GM19438 (cell line): ENCODE results near the gene POU6F2.
"Not testable (repeated sequence)": the region's sequence is repeated elsewhere in the genome, so short reads cannot be mapped to it uniquely, and the experiment has no call there.

Experiments
- ATAC-seq: cut with Tn5 transposase; IDR thresholded peaks from one replicate; pipeline ENCODE4 v1.9.1; 2021; ENCODE audit warnings: low read depth; ENCODE audit not compliant: unreplicated experiment

The POU6F2 gene

DNA sequence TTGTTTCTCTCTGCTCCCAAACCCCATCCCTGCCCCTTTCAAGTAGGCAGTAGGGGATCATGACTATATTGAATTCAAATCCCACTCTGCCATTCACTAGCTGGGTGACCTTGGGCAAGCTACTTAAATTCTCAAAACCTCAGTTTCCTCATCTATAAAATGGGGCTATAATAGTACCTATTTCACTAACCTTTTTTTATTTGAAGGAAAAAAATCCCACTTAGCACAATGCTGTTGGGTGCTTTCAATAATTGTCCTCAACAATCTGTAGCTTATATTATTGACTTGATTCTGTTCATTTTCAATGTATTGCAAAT is 398.1 kb downstream of the POU6F2 start:
- no peak for ATAC-seq

DNA sequence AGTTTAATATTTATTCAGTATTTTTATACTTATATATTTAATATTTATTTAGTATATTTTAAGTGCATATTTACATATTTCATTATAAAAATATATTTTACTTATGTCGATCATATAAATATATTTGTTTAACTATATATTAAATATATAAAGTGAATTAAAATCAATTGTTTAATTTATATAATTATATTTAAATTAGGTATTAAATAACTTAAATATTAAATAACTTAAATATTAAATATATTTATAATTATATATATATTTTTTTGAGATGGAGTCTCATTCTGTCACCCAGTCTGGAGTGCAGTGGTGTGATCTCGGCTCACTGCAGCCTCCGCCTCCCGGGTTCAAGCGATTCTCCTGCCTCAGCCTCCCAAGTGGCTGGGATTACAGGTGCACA is 399.2 kb downstream of the POU6F2 start:
- ATAC-seq, result not testable (repeated sequence)

DNA sequence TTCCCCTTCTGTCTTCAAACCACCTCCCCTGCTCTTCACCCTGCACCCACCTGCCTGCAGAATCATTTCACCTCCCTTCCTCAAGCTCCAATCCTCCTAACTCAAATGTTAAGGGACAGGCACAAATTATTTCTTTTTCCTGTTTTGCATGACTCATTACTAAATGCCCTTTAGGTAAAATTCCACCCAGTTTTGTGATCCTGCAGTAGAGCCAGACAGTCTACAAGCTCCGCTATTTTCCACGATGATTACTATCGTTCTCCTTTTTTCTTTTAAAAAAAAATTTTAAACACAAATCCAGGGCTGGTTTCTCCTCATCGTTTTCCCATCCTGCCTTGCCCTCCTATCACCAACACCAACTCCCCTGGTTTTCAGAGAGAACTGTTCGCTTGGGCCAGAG is 401.7 kb downstream of the POU6F2 start:
- ATAC-seq, result no peak

DNA sequence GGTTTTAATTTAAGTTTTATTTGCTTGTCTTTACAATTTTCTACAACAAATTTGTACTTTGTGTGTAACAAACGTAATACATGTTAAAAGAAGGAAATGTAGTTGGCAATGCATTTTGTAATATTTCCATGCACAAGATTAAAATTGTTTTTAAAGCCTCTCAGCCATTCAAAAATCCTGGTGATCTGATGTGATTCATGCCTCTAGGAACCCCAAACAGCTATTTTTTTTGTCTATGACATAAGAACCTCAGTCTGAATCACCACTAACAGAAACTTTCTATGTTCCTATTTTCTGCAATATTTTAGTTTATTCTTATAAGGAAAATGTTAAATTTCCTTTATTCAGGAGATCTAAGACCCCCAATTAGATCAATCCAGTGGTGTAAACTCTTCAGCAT is 405.4 kb downstream of the POU6F2 start:
- ATAC-seq, result no peak

DNA sequence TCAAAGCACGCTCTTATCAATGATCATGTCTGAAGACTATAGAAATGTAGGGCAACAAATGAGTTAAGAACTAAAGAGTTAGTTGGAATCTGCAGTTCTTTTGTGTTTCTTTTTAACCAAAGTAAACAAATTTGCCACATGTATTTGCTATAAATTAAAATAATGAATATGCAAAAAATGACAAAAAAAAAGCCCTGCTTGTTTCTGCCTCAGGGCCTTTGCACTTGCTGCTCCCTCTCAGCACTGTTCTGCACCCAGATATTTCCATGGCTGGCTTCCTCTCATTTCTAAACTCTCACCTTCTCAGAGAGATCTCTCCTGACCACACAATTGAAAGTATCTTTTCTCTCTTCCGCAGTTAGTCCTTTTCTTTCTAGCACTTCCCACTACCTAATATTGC is 406.7 kb downstream of the POU6F2 start:
- ATAC-seq, result no peak

DNA sequence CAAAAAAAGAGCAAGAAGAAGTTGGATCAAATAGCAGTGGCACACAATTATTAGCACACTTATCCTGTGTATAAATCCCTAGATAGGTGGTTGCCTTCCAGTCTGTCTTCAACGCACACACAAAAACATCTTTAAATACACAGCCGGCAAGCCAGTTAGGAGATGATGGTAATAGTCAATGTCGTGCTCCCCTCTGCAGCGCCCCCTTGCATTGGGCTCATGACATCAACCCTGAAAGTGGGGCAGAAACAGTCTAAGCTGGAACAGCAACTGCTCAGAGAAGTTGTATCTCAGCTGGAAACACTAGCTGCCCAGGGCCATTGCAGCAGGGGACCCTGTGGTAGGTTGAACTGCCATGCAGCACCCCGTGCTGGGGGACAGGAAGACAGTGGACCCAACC is 409.0 kb downstream of the POU6F2 start:
- no peak for ATAC-seq

DNA sequence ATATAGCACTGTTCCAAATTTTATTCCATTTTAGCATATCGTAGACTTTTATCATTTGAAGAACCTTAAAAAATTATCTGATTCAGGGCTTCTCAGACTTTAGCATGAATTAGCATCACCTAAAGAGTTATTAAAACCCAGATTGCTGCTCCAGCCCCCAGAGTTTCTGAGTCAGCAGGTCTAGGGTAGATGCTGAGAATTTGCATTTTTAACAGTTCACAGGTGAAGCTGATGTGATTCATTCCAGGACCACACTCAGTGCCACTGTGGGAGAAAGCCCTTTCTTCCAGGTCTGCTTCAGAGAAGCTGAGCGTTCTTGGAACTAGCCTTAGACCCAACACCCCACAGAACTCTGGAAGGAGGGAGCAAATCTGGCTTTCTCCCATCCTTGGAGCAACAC is 414.4 kb downstream of the POU6F2 start:
- no peak for ATAC-seq

DNA sequence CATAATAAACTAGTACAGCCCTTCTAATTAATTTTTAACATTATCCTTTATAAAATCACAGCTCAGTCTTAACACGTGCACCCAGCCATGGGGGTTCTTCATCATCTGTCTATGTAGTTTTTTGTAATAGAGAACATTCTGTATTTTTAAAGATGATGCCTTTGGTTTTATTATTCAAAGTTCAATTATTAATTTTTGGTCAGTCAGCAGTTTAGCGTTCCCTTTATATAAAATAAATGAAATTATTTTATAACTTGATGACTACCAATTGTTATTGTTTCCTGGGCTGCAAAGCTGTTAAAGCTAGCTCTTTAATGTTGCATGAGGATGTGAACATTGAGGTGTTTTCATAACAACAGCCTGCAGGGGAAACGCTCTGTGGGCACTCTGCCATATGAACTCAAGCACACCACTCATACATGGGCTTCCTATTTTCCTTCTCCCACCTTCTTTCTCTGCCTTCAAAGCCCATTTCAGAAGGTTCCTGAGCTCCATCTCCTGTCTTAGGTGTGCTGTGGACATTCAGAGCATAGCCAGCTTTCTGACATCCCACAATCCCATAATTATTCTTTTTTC is 416.5 kb downstream of the POU6F2 start:
- ATAC-seq, result no peak

DNA sequence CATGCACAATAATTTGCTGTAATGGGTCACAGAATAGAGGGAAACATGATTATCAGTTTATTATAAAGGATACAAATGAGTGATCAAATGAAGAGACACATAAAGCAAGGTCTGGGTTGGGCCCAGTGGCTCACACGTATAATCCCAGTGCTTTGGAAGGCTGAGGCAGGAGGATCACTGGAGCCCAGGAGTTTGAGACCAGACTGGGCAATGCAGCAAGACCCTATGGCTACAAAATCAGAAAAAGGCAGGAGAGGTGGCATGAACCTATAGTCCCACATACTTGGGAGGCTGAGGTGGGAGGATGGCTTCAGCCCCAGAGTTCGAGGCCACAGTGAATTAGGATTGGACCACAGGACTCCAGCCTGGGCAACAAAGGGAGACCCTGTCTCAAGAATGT is 421.7 kb downstream of the POU6F2 start:
- no peak for ATAC-seq

DNA sequence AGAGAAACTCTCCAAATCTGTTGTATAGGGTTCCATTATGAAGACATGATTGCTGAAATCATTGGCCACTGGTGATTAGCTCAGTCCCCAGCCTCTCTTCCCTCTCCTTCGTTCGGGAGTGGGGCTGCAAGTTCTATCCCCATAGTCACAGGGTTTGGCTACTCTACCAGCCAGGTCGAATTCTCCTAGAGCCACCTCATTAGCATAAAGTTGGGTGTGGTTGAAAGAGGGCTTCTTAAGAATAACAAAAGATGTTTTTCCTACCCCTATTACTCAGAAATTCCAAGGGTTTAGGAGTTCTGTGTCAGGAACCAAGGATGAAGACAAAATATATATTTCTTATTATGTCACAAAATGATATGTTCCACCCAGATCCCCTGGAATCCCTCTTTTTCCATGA is 422.3 kb downstream of the POU6F2 start:
- ATAC-seq, result no peak

DNA sequence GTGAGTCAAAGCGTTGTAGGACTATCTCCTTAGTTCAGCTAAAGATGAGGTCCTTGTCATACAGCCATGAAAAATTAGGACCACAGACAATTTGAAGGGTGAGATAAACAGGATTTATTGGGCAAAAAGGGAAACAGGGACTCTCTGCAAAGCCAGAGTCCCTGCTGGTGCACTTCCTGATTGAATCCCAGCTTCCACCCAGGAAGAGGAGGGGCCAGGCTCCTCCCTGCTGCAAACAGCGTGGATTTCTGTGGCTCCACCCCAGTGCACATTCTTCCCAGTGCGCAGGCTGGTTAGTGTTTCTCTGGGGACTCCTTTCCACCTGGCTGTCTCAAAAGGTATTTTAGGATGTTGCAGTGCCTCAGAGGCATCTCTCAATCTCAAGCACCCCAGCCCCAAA is 423.1 kb downstream of the POU6F2 start:
- no peak for ATAC-seq

DNA sequence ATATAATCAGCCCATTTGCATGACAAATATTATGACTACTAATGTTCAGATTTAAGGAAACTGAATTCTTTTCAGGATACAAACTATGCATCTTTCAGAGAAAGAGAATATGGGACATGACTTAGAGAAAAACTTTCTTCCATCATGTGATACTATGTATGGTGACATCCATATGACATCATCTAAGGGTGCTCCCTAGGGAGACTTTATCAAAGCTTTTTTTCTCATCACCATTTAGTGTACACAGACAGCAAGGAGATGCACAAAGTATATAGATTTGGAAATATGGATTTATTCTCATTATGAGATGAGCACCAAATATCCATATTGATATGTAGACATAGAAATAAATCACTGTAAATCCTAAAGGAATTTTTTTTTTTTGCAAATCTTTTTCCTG is 424.3 kb downstream of the POU6F2 start:
- ATAC-seq, result no peak

DNA sequence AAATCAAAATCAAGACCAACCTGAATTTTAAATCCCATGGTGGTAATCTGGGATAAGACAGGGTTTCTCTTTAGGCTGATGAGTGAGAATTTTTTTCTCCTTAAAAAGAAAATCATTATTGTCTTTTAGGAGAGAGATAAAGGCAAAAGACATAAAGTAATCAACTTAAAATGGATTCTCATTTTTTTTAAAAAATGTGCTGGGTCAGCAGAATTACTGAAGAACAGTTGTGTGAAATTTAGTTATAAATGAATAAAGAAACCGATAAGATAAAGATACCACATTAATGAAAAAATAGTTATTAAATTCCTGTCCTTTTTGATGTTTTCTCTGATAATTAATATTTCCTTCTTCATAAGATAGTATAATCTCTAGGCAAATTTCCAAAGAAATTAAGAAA is 427.2 kb downstream of the POU6F2 start:
- no peak for ATAC-seq

DNA sequence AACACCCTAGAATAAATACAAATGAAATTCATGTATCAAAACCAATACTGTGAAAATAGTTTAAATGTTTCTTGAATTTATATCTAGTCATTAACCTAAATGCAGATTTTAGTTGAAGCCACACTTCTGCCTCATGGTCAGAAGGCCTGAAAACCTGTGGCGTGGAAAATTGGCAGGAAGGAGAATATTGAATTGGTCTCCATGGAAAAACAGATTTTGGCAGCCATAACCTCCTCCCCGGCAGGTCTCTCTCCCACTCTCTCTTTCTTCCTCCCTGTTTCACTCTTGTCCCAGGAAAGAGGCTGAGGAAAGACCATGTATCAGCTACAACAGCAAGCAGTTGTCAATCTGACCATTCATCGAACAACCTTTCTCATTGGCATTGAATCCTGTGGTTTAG is 427.9 kb downstream of the POU6F2 start:
- no peak for ATAC-seq

DNA sequence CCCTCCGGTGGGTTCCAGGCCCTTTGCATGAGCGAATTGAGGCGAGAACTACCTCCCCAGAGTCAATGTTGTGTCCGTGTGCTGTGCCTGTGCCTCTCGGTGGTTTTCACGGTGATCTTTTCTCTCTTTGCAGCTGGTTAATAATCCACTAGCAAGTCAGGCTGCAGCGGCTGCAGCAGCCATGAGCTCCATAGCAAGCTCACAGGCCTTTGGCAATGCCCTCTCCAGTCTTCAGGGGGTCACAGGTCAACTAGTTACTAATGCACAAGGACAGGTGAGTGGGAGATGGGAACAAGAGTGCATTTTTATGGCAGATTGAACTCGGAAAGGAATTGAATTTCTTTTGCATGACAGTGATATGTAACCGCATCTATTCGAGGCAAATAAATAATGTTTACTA is 428.8 kb downstream of the POU6F2 start:
- no peak for ATAC-seq

DNA sequence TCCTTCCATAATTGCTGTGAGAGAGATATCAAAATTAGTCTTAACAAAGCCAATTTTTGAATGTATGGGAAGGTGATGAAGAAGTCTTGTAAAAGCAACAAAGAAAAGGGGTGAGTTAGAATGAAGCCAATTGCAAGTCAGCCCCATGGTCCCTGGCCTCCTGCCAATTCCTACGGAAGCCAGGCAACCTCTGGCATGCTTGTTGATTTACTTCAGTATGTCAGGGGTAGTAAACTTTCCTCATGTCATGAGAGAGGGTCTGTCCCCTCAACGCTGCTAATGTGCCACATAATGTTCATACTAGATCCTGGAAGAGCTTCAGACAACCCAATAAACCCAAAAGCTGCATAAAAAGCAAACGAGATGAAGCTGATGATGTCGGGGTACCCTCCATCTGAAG is 429.4 kb downstream of the POU6F2 start:
- no peak for ATAC-seq

DNA sequence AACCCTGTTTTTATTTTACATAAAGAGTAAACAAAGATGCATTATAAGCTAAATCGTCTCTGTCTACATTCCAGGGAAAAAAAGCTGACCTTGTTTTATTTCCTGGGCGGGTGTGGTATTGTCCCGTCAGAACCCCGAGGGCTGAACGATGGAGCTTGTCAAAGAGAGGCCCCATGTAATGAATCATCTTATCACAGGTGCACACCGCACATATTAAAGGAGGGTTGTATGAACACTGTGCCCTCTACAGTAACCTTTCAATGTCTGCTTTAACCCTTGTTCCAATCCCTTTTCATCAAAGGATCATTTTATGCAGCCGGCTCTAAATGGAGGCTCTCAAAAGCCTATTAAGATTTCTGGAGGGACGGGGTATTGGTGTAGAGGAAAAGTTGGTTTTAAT is 430.0 kb downstream of the POU6F2 start:
- no peak for ATAC-seq

DNA sequence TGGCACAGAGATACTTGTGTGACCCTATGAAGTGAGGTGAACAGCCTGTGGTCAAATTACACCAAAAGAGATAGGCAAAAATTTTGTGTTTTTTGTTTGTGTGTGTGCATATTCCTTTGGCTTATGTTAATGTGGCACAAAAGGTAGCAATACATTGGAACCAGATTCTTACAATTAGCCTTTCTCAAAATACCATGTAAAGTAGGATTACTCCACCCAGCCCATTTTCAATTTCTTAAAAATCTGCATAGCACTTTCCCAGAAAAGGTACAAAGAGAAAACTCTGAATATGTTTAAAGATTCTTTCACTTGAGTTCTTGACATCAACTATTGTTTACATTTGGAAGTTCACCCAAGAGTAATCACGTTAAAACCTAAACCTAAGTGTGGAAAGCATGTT is 431.2 kb downstream of the POU6F2 start:
- ATAC-seq, result no peak

DNA sequence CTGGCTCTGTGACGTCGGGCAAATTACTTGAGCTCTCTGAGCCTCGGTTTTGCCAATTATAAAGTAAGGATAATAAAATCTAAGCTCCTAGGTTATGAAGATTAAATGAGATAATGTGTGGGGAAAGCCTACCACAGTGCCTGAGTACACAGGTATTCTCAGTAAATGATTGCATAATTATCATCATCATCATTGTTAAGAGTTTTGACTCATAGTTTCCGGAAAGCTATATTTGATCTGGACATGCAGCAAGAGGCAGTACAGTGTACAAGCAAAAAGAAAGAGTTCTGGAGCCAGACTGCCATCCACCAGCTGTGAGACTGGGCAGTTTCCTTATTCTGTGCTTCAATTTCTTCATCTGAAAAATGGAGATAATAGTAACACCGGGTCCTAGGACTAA is 432.9 kb downstream of the POU6F2 start:
- no peak for ATAC-seq

DNA sequence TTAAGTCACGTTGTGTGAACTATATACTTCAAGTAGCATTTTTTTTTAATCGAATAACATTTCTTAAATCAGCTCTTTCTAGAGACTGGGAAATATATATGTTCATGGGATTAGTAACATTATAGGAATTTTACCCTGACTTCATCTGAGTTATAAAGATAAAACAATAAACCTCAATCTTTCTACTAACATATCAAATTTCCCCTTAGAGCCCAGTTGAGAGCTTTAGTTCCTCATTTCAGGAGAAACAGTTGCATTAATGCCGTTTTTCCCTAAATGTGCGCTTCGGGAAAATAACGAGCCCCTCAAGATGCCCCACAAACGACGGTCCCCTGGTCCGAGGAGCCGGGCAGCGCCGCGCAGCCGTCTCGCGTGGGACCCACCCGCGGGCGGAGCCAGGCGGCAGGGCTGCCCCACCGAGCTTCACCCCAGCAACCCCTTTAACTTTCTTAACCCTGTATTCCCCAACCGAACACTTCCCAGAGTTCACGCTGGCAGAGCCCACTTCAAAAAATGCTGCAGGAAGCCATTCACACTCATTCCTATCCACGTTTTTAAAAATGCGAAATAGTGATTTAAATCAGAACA is 436.0 kb downstream of the POU6F2 start:
- ATAC-seq, result no peak

DNA sequence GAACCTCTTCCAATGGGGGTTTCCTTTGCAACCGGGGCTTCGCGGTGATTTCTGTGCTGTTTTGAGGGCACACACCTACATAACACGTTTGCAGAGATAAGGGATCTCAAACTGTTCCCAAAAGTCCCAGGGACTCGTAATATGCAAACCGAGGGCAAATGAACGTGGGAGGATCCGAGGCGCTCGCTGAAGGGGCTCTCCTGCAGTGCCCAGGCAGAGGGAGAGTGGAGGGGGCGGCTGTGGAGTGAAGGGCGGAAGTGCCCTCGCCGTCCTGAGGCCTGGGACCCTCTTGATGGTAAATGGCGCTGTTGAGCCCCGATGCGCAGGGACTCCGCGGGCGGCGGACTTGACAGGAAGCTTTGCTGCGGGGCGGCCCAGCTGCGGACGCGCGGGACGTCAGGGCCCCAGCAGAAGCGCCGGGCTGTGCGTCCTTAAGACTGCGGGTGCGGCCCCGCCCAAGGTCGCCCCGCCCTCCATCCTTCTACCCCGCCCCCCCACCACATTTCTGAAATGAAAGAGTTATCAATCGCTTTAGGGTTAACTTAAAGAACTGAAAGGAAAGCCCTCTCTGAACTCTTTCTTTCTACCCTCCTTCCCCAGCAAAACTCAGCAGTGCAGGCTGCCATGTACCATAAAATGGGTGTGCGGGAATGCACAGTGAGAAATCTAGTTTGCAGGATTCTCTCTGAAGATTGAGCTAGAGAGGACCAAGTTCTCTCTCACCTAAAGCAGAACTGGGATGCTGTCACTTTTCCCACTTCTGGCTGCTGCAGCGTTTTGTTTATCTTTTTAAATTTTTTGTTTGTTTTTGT is 436.7 kb downstream of the POU6F2 start:
- ATAC-seq, result peak; percentile 94

DNA sequence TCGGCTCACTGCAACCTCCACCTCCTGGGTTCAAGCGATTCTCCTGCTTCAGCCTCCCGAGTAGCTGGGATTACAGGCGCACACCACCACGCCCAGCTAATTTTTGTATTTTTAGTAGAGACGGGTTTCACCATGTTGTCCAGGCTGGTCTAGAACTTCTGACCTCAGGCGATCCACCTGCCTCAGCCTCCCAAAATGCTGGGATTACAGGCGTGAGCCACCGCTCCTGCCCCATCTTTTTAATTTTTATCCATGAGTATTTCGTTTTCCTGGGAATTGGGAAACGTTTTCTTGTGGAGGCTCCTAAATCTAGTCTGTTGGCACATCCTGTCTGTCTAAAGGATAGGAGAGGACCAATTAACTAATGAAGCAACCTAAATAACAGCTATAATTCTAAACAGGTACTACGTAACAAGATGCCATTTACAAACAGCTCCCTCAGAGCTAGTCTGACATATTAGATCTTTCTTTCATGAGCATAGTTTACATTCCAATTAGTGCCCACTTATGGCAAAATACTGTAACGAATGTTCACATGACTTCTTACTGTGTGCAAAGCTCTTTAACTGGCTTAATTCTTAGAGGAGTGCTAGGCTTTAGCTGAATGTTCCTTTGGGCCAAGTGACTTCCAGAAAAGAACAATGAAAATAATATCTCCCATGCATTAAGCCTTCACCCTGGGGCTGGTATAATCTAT is 437.5 kb downstream of the POU6F2 start:
- no peak for ATAC-seq
